ENCODE measurements around the gene IFNL2.

DNA sequence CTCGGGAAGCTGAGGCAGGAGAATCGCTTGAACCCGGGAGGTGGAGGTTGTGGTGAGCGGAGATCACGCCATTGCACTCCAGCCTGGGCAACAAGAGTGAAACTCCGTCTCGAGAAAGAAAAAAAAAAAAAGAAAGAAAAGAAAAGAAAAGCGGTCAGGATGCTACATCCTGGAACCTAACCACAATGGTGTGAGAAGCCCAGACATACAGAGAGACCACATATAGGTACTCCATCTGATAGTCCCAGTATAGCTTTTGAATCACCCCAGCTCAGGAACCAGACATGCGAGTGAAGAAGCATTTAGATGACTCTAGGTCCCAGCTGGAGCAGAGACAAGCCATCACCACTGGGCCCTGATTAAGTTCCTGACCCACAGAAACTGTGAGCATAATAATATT, 31.2 kb downstream of the IFNL2 start:
- TF ChIP-seq EP300 (IDR thresholded peaks at IDR 0.05; ENCODE audit: borderline replicate concordance) (no peak), EGR1 (IDR thresholded peaks at IDR 0.05) (no peak), RAD21 (IDR thresholded peaks at IDR 0.05; ENCODE audit: low read depth) (no peak), FOXM1 (IDR thresholded peaks at IDR 0.05; ENCODE audit: borderline replicate concordance, low read depth) (no peak), TCF12 (IDR thresholded peaks at IDR 0.05; ENCODE audit: low read depth) (no peak), CEBPB (IDR thresholded peaks at IDR 0.05) (no peak), TAF1 (IDR thresholded peaks at IDR 0.05; ENCODE audit: low read depth) (no peak), YY1 (IDR thresholded peaks at IDR 0.05; ENCODE audit: low read depth) (no peak)

Data from Ishikawa (cell line).